NCI-H524 treated with DMSO at 0.1 percent for 48 hours (cell line): Measurements from ENCODE around the gene ADIRF.
"Not testable (repeated sequence)": the region's sequence is repeated elsewhere in the genome, so short reads cannot be mapped to it uniquely, and the experiment has no call there.

Experiments used
- DNase-seq: peaks from one replicate; lab custom pipeline; 2025; lab: John Stamatoyannopoulos, UW

The ADIRF gene

GRCh38 chr10:86968271-86968993 is at the start of gene ADIRF:
Gene ADIRF, plus strand, starts transcription at chr10:86968482. Its CDS starts 63 bp downstream, at chr10:86968545.
- DNase-seq = no peak

GRCh38 chr10:86922553-86922961 is 45.7 kb upstream of the ADIRF start:
- no peak for DNase-seq

DNA sequence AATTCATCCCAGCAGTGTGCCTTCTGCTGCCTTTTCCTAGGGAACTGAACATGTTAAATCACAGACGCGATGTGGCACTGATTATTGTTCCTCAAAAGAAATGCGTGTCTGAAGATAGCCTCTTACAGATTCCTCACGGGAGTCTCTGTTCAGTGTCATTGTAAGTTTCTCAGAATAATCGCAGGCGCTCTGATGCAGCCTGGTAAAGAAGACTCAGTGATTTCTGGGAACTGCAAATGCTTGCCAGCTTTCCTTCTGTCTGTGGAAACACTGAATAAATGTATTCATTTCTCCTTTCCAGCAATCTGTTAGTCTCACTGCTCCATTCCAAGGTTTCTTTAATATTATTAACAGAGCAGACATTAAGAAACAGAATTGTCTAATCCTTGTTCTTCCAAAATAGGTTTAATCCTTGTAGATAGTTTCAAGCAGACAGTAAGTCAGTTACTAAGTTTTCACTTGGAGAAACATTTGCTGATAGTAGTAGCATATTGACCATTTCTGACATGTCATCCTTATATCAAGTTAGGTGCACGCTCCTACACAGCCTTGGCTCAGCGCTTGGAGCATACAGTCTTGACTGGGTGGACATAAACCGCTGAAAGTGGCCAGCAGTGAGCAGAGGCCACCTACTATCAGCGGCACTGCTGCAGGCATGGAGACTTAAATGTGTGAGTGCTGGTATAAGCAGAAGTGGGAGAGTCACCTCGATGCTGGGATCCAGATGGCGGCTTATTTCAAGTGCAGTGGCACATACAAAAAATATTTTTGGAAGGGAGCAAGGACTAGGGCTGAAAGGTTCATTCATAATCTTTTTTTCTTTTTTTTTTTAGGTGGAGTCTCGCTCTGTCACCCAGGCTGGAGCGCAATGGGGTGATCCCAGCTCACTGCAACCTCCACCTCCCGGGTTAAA is 38.6 kb upstream of the ADIRF start:
- DNase-seq = no peak

GRCh38 chr10:86931872-86932271 is 36.4 kb upstream of the ADIRF start:
- no peak for DNase-seq

GRCh38 chr10:86932674-86933073 is 35.6 kb upstream of the ADIRF start:
- no peak for DNase-seq

- not testable (repeated sequence) for DNase-seq
Measured at GRCh38 chr10:86934162-86934711, 34.0 kb upstream of the ADIRF start.

GRCh38 chr10:86936661-86937501 is 31.4 kb upstream of the ADIRF start:
- no peak for DNase-seq

DNA sequence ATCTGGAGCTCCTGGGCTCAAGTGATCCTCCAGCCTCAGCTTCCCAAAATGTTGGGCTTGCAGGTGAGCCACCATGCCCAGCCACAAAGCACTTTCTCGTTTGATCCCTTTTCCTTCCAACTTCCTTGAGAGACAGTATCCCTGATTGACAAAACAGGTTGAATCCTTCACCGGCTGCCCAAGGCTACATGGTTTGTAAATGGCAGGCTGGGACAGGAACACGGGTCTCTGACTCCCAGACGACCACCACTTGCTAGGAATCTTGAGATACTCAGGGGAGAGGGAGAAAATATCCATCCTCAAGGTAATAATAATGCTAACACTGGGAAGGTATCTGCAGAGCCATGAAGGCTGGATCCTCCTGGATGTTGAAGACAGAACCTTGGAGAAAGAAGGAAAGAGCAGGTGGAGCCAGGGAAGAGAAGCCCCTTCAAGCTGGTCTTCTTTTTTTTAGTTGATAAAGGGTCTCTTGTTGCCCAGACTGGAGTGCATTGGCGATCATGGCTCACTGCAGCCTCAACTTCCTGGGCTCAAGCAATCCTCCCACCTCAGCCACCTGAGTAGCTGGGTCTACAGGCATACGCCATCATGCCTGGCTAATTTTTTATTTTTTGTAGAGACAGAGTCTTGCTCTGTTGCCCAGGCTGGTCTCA is 30.7 kb upstream of the ADIRF start:
- DNase-seq = no peak

DNA sequence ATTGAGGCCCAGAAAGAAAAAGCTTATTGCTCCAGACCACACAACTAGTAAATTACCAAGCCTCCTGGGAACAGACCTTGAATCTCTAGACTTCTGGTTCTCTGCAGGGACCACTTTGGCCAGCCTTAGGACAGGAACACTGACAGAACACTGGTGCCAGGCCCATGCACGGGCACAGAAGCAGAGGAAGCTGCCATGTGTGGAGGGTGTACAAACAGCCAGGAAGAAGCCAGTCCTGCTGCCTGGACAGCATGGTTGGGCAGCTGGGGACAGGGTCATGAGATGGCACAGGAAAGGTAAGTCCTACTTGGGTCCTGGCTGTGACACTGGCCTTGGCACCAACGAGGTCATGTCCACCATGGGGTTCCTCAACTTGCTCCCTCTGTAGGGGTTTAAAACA is 30.0 kb upstream of the ADIRF start:
- DNase-seq = no peak

- DNase-seq = not testable (repeated sequence)
Measured at GRCh38 chr10:86940076-86940475, 28.2 kb upstream of the ADIRF start.

GRCh38 chr10:86940677-86941076 is 27.6 kb upstream of the ADIRF start:
- no peak for DNase-seq

GRCh38 chr10:86941426-86941825 is 26.9 kb upstream of the ADIRF start:
- no peak for DNase-seq

- DNase-seq = no peak
Measured at GRCh38 chr10:86941991-86942421, 26.3 kb upstream of the ADIRF start.

- no peak for DNase-seq
Measured at GRCh38 chr10:86942441-86943315, 25.6 kb upstream of the ADIRF start.

DNA sequence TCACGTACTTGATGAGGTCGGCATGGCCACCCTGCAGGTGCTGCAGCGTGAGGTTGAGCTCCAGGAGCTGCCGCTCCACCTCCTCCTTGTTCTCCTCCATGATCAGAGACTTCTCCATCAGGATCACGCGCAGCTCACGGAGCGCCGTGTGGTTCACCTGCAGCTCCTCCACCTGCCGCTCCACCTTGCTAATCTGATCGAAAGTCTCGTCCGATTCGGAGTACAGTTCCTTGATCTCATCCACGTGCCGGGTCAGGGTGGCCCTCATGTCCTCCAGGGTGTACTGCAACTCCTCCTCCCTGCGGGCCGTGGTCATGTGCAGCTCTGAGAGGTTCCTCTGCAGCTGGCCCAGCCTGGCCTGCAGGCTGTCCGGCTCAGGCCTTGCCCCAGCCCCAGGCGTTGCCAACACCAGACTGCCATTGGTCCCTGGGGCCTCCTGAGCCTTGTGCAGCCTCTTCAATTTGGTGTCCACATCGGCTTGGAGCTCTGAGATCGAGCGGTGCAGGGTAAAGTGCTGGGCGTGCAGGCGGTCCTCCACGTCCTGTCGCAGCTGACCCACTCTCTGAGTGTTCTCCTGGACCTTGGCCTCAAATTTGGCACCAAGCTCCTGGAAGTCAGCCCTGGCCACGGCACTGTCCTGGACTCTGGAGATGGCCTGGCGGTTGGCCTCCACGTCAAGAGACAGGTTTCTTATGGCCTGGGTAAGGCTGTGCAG is 24.8 kb upstream of the ADIRF start:
- no peak for DNase-seq

- no peak for DNase-seq
Measured at GRCh38 chr10:86944031-86944419, 24.3 kb upstream of the ADIRF start.

DNA sequence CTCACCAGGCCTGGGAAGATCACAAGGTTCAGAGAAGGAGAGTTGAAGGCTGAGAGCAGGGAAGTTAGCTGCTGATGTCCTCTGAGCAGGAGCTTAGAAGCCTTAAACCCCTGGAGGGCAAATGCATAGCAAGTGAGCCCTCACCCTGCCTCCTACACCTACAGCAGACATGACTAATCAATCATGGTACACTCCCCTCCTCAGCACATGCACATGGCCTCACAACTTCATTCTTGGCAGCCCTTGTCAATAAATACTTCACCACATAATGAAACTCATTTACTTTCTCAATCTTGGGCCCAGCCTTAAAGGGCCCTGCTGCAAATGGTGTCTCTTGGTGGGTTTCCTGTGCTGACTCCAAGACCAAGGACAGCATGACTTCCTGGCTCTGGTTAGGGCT is 23.8 kb upstream of the ADIRF start:
- no peak for DNase-seq

GRCh38 chr10:86944907-86945306 is 23.4 kb upstream of the ADIRF start:
- no peak for DNase-seq

DNA sequence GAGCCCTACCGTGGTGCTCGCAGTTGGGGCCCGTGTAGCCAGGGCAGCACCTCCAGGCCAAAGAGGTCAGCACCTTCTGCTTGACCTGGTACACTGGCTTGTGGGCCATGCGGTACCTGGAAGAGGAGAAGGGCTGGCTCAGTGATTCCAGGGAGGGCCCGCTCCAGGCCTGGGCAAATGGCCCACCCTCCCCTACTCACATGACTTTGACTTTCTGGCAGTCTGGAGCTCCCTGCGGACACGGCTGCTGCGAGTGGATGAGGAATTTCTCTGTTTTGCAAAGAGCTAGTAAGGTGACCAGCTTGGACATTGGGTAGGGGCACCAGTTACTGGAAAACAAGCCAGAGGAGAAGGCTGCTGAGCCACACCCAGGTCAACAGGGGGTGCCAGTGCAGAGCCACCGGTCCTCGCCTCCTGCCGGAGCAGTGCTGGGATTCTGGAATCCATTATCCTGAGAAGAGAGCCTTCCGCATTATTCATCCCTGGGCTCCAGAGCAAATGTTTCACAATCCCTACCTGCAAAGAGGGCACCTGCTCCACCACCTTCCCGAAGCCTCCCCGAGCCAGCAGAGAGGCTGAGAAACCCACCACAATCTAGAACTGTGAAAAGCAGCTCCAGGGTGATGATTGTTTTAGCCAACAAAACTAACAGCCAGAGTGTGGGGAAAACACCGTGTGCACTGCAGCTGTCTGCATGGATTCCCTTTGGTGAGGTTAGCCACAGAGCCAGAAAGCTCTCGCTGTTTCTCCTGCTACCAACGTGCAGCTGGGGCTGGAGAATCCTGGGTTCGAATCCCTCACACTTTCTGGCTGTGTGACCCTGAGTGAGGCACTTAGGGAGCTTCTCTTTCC is 22.7 kb upstream of the ADIRF start:
- no peak for DNase-seq
